ENCODE measurements around the gene PCSK4.

DNA sequence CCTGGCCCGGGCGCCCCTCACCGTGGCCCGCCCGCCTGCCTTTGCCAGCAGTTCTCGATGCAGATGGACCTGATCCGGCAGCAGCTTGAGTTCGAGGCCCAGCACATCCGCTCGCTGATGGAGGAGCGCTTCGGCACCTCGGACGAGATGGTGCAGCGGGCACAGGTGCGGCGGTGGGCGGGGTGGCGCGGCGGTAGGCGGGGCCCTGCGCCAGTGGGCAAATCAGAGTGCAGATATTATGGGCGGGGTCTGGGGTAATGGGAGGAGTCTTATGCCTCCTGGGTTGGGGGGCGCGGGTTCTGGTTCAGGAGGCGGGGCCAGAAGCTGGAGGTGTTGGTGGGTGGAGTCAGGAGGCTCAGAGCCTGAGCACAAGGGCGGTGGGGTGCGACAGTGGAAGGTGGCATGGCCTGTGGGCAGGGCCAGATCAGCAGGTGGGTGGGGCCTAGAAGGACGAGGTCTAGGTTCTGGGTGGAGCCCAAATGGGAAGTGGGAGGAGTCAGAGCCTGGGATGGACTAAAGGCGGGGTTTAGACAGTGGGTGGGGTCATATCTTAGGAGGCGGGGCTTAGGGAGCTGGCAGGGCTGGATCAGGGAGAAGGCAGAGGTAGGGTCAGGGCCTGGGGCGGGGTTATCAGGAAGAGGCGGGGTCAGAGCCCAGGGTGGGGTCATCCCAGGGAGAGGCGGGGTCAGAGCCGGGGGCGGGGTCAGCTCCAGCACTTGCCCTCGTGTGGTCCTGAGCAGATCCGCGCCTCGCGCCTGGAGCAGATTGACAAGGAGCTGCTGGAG is 34.6 kb downstream of the PCSK4 start:
- TF ChIP-seq, protein P1, sequence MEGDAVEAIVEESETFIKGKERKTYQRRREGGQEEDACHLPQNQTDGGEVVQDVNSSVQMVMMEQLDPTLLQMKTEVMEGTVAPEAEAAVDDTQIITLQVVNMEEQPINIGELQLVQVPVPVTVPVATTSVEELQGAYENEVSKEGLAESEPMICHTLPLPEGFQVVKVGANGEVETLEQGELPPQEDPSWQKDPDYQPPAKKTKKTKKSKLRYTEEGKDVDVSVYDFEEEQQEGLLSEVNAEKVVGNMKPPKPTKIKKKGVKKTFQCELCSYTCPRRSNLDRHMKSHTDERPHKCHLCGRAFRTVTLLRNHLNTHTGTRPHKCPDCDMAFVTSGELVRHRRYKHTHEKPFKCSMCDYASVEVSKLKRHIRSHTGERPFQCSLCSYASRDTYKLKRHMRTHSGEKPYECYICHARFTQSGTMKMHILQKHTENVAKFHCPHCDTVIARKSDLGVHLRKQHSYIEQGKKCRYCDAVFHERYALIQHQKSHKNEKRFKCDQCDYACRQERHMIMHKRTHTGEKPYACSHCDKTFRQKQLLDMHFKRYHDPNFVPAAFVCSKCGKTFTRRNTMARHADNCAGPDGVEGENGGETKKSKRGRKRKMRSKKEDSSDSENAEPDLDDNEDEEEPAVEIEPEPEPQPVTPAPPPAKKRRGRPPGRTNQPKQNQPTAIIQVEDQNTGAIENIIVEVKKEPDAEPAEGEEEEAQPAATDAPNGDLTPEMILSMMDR (conservative IDR thresholded peaks at IDR 0.05): no peak
- no peak for TF ChIP-seq EZH2 (IDR thresholded peaks at IDR 0.05; ENCODE audit: low read depth)
